H9 (cell line): ENCODE data around the gene UBAC2. TPM values are rescaled to one million over a fixed set of nuclear protein-coding genes. Genes with fewer than 3 reads are reported as not detected.

ENCODE experiments used
- DNase-seq: peaks from one replicate; pipeline ENCODE4 v3.0.0-alpha.2; 2017
- H2AFZ ChIP-seq: one replicate; pipeline ENCODE4 v1.6.1; 2013; ENCODE audit warnings: mild to moderate bottlenecking, low read length, control low read depth, moderate library complexity
- H2AK5ac ChIP-seq: 2 replicates; pipeline ENCODE4 v1.6.1; 2013; ENCODE audit warnings: low read length, control low read depth, mixed read lengths; ENCODE audit not compliant: insufficient read length
- H2BK120ac ChIP-seq: one replicate; pipeline ENCODE4 v1.6.1; 2013; ENCODE audit warnings: low read depth, mild to moderate bottlenecking, low read length, control low read depth, inconsistent platforms; ENCODE audit not compliant: poor library complexity, severe bottlenecking
- H2BK12ac ChIP-seq: 2 replicates; pipeline ENCODE4 v1.6.1; 2013; ENCODE audit warnings: low read length, control low read depth, mixed read lengths, low read depth; ENCODE audit not compliant: insufficient read length
- H2BK15ac ChIP-seq: 2 replicates; pipeline ENCODE4 v1.6.1; 2013; ENCODE audit warnings: low read depth, low read length, control low read depth
- H2BK20ac ChIP-seq: one replicate; pipeline ENCODE4 v1.6.1; 2013; ENCODE audit warnings: low read depth, mild to moderate bottlenecking, low read length, control low read depth, inconsistent platforms; ENCODE audit not compliant: poor library complexity, severe bottlenecking
- H2BK5ac ChIP-seq: 2 replicates; pipeline ENCODE4 v1.6.1; 2013; ENCODE audit warnings: low read length, control low read depth, mixed read lengths; ENCODE audit not compliant: insufficient read length
- H3K14ac ChIP-seq: 2 replicates; pipeline ENCODE4 v1.6.1; 2013; ENCODE audit warnings: low read length, control low read depth; ENCODE audit not compliant: insufficient read depth
- H3K18ac ChIP-seq: 2 replicates; pipeline ENCODE4 v1.6.1; 2013; ENCODE audit warnings: low read depth, mild to moderate bottlenecking, mixed read lengths, low read length, control low read depth; ENCODE audit not compliant: insufficient read length
- H3K23ac ChIP-seq: 2 replicates; pipeline ENCODE4 v1.6.1; 2013; ENCODE audit warnings: low read length, control low read depth, mixed read lengths, low read depth; ENCODE audit not compliant: insufficient read length
- H3K23me2 ChIP-seq: 2 replicates; pipeline ENCODE4 v1.6.1; 2013; ENCODE audit warnings: low read depth, mild to moderate bottlenecking, mixed read lengths, low read length, control low read depth; ENCODE audit not compliant: insufficient read length, poor library complexity, severe bottlenecking
- H3K27ac ChIP-seq: 2 replicates; pipeline ENCODE4 v1.5.1; 2013; ENCODE audit warnings: low read length, control low read depth, mixed read lengths, low read depth; ENCODE audit not compliant: insufficient read length
- H3K27me3 ChIP-seq: 2 replicates; pipeline ENCODE4 v1.6.1; 2013; ENCODE audit warnings: low read length, control low read depth, inconsistent platforms; ENCODE audit not compliant: insufficient read depth
- H3K4ac ChIP-seq: 2 replicates; pipeline ENCODE4 v1.6.1; 2013; ENCODE audit warnings: low read depth, mild to moderate bottlenecking, control low read depth, inconsistent platforms, low read length, moderate library complexity
- H3K4me1 ChIP-seq: 2 replicates; pipeline ENCODE4 v1.6.1; 2013; ENCODE audit warnings: low read length, control low read depth, inconsistent platforms; ENCODE audit not compliant: insufficient read depth
- H3K4me2 ChIP-seq: 2 replicates; pipeline ENCODE4 v1.6.1; 2013; ENCODE audit warnings: low read length, control low read depth, mixed read lengths; ENCODE audit not compliant: insufficient read length, insufficient read depth
- H3K56ac ChIP-seq: 2 replicates; pipeline ENCODE4 v1.6.1; 2013; ENCODE audit warnings: low read depth, mild to moderate bottlenecking, mixed read lengths, low read length, control low read depth; ENCODE audit not compliant: insufficient read length
- H3K79me1 ChIP-seq: 2 replicates; pipeline ENCODE4 v1.6.1; 2013; ENCODE audit warnings: low read depth, mild to moderate bottlenecking, moderate library complexity, low read length, control low read depth, inconsistent platforms; ENCODE audit not compliant: insufficient read depth, poor library complexity, severe bottlenecking
- H3K79me2 ChIP-seq: 2 replicates; pipeline ENCODE4 v1.6.1; 2013; ENCODE audit warnings: low read length, control low read depth, inconsistent platforms; ENCODE audit not compliant: insufficient read depth
- H3K9ac ChIP-seq: 2 replicates; pipeline ENCODE4 v1.6.1; 2013; ENCODE audit warnings: low read length, control low read depth, mixed read lengths; ENCODE audit not compliant: insufficient read length; ENCODE audit errors: extremely low read depth
- H3K9me3 ChIP-seq: one replicate; pipeline ENCODE4 v1.6.1; 2013; ENCODE audit warnings: low read depth, low read length, inconsistent platforms; ENCODE audit not compliant: control insufficient read depth
- H3T11ph ChIP-seq: one replicate; pipeline ENCODE4 v1.6.1; 2013; ENCODE audit warnings: mild to moderate bottlenecking, low read length, control low read depth, inconsistent platforms
- H4K20me1 ChIP-seq: one replicate; pipeline ENCODE4 v1.6.1; 2013; ENCODE audit not compliant: control insufficient read depth, insufficient read length, insufficient read depth
- H4K5ac ChIP-seq: 2 replicates; pipeline ENCODE4 v1.6.1; 2013; ENCODE audit warnings: low read depth, mild to moderate bottlenecking, mixed read lengths, low read length, control low read depth; ENCODE audit not compliant: insufficient read length
- H4K8ac ChIP-seq: replicated peaks from 2 replicates; pipeline ENCODE4 v1.6.1; 2013; ENCODE audit warnings: low read length, control low read depth, mixed read lengths, low read depth; ENCODE audit not compliant: insufficient read length
- H4K91ac ChIP-seq: 2 replicates; pipeline ENCODE4 v1.6.1; 2013; ENCODE audit warnings: low read depth, mild to moderate bottlenecking, moderate library complexity, mixed read lengths, low read length, control low read depth; ENCODE audit not compliant: insufficient read length
- H3K27ac Mint-ChIP-seq, 3 experiments: 2 replicates in 2 of 3; 3 replicates in 1 of 3; pipeline ENCODE4 v1.8.0; 2020 to 2021; ENCODE audit warnings: mixed read lengths in 3 of 3, mild to moderate bottlenecking in 1 of 3, moderate library complexity in 1 of 3
- H3K27me3 Mint-ChIP-seq: 2 replicates; pipeline ENCODE4 v1.8.0; 2021; ENCODE audit warnings: low read depth, mild to moderate bottlenecking, moderate library complexity, mixed read lengths
- H3K36me3 Mint-ChIP-seq, 3 experiments: 2 replicates in 2 of 3; 3 replicates in 1 of 3; pipeline ENCODE4 v1.8.0; 2020 to 2021; ENCODE audit warnings: low read depth in 3 of 3, mixed read lengths in 3 of 3; ENCODE audit not compliant: insufficient read depth in 1 of 3
- H3K4me1 Mint-ChIP-seq, 2 experiments: 2 replicates each; pipeline ENCODE4 v1.8.0; 2020; ENCODE audit warnings: mixed read lengths in 2 of 2
- H3K4me3 Mint-ChIP-seq, 2 experiments: 2 replicates in 1 of 2; 3 replicates in 1 of 2; pipeline ENCODE4 v1.8.0; 2020 to 2021; ENCODE audit warnings: mild to moderate bottlenecking in 2 of 2, mixed read lengths in 2 of 2, moderate library complexity in 1 of 2
- H3K9me3 Mint-ChIP-seq, 2 experiments: 2 replicates in 1 of 2; 3 replicates in 1 of 2; pipeline ENCODE4 v1.8.0; 2020; ENCODE audit warnings: mild to moderate bottlenecking in 2 of 2, mixed read lengths in 2 of 2, moderate library complexity in 1 of 2
- WGBS: extraction: QIAGEN DNeasy Blood & Tissue Kit; methylation state at CpG from one replicate; pipeline ENCODE4 v1.1.7; 2013; ENCODE audit warnings: missing lambda C conversion rate, low lambda C conversion rate, mixed read lengths; ENCODE audit not compliant: insufficient read length; ENCODE audit errors: extremely low coverage; 5-methylcytosine and 5-hydroxymethylcytosine counted together
- total RNA-seq: library from RNA; stranded (reverse); gene quantifications from 2 replicates; pipeline ENCODE4 v1.2.1, GENCODE V29; 2021
- TF ChIP-seq, protein P1 (sequence below): fragments of 200-600 bp; sonication (generic); conservative IDR thresholded peaks from 3 replicates; pipeline ENCODE4 v1.8.0; 2021; ENCODE audit warnings: antibody characterized with exemption, mild to moderate bottlenecking

The UBAC2 gene
- total RNA-seq, 1 experiment from 2014 or later, result 52.3 TPM

DNA sequence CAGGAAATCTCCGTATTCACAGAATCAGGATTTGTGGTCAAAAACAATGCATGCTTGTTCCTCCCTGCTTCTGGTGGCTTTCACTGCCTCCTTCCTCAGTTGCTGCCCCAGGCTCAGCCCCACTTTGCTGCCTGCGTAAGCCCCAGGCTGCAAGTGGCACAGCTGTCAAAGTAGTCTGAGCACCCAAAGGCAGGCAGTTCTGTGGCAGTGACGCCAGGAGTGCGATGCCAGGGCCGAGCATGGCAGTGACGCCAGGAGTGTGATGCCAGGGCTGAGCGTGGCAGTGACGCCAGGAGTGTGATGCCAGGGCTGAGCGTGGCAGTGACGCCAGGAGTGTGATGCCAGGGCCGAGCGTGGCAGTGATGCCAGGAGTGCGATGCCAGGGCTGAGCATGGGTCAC, 183.8 kb downstream of the UBAC2 start:
- H3K23ac ChIP-seq, result no peak overlapping the region
- DNase-seq, result peak; percentile 18
- no peak overlapping the region for H4K5ac ChIP-seq
- no peaks in the 10 kb centered on the region for H3K27me3 ChIP-seq
- H3K79me1 ChIP-seq, result no peaks in the 10 kb centered on the region
- Mint-ChIP-seq H3K9me3 (no peaks in the 10 kb centered on the region), H3K27me3 (no peaks in the 10 kb centered on the region; the same call in 1 of the 2 replicates), H3K27ac (no peak overlapping the region), H3K4me3 (no peak overlapping the region), H3K4me1 (peaks cover 35 to 38% of the 10 kb centered on the region in 2 experiments), H3K36me3 (peaks cover 8 to 33% (median 25%) of the 10 kb centered on the region in 3 experiments)
- no peak overlapping the region for H3T11ph ChIP-seq
- H4K91ac ChIP-seq, result no peak overlapping the region
- H3K14ac ChIP-seq, result no peak overlapping the region
- H2AFZ ChIP-seq, result no peak overlapping the region
- H3K56ac ChIP-seq, result no peak overlapping the region
- TF ChIP-seq, protein P1, sequence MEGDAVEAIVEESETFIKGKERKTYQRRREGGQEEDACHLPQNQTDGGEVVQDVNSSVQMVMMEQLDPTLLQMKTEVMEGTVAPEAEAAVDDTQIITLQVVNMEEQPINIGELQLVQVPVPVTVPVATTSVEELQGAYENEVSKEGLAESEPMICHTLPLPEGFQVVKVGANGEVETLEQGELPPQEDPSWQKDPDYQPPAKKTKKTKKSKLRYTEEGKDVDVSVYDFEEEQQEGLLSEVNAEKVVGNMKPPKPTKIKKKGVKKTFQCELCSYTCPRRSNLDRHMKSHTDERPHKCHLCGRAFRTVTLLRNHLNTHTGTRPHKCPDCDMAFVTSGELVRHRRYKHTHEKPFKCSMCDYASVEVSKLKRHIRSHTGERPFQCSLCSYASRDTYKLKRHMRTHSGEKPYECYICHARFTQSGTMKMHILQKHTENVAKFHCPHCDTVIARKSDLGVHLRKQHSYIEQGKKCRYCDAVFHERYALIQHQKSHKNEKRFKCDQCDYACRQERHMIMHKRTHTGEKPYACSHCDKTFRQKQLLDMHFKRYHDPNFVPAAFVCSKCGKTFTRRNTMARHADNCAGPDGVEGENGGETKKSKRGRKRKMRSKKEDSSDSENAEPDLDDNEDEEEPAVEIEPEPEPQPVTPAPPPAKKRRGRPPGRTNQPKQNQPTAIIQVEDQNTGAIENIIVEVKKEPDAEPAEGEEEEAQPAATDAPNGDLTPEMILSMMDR, result no peak
- H3K18ac ChIP-seq, result no peak overlapping the region
- no peak overlapping the region for H3K4ac ChIP-seq
- H3K4me2 ChIP-seq, result no peak overlapping the region
- no peaks in the 10 kb centered on the region for H3K9me3 ChIP-seq
- H2BK20ac ChIP-seq, result no peak overlapping the region
- no peaks in the 10 kb centered on the region for H3K23me2 ChIP-seq
- no peak overlapping the region for H2AK5ac ChIP-seq
- H4K8ac ChIP-seq, result no peak overlapping the region
- no peak overlapping the region for H2BK120ac ChIP-seq
- no peak overlapping the region for H2BK15ac ChIP-seq
- WGBS, result no CpG with 5 or more reads among the region's 13 CpGs
- H2BK12ac ChIP-seq, result no peak overlapping the region
- no peaks in the 10 kb centered on the region for H4K20me1 ChIP-seq
- H2BK5ac ChIP-seq, result no peak overlapping the region
- no peak overlapping the region for H3K9ac ChIP-seq
- H3K4me1 ChIP-seq, result peaks cover 8% of the 10 kb centered on the region
- H3K79me2 ChIP-seq, result no peaks in the 10 kb centered on the region
- H3K27ac ChIP-seq, result no peak overlapping the region
